Caco-2 (cell line): Measurements from ENCODE around the gene PNPLA1. TPM values are rescaled to one million over a fixed set of nuclear protein-coding genes. Genes with fewer than 3 reads are reported as not detected.

Source experiments
- BruUV-seq: library from RNA; stranded (reverse); fragments of 400-500 nt; replicated peaks from 2 replicates; lab custom pipeline; 2021; lab: Mats Ljungman, UMichigan
- CTCF ChIA-PET: fragments of 300-600 bp; sonication (Branson Sonifier 250); formaldehyde crosslinking; loops from one replicate; lab custom pipeline; 2022; ENCODE audit warnings: antibody characterized with exemption; lab: Charles Lee
- POLR2A ChIA-PET: fragments of 300-600 bp; sonication (Branson Sonifier 250); formaldehyde crosslinking; loops from one replicate; lab custom pipeline; 2022; ENCODE audit warnings: antibody characterized with exemption; lab: Charles Lee
- DNase-seq, 2 experiments: peaks; one replicate each; pipeline versions ENCODE4 v3.0.0 to v3.0.0-alpha.2; 2020 to 2022
- H3K27me3 ChIP-seq: replicated peaks from 2 replicates; pipeline ENCODE4 v1.6.0; 2011; ENCODE audit warnings: low read length; ENCODE audit not compliant: control insufficient read depth, insufficient read depth
- H3K36me3 ChIP-seq: 2 replicates; pipeline ENCODE4 v1.5.1; 2011; ENCODE audit warnings: low read length; ENCODE audit not compliant: control insufficient read depth, insufficient read depth
- H3K4me1 ChIP-seq: fragments of 250-450 bp; sonication (Bioruptor Pico); 2 replicates; pipeline ENCODE4 v1.5.1; 2020; ENCODE audit warnings: mild to moderate bottlenecking
- H3K4me3 ChIP-seq: 2 replicates; pipeline ENCODE4 v1.5.1; 2011; ENCODE audit warnings: low read depth, mild to moderate bottlenecking, control low read depth, low read length
- H3K9me3 ChIP-seq: fragments of 250-450 bp; sonication (Bioruptor Pico); 2 replicates; pipeline ENCODE4 v1.5.1; 2020; ENCODE audit warnings: mild to moderate bottlenecking, moderate library complexity
- H3K27ac Mint-ChIP-seq: one replicate; pipeline ENCODE4 v1.8.0; 2022; ENCODE audit warnings: mixed read lengths; ENCODE audit not compliant: unreplicated experiment
- H3K27me3 Mint-ChIP-seq: one replicate; pipeline ENCODE4 v1.8.0; 2022; ENCODE audit warnings: mixed read lengths; ENCODE audit not compliant: insufficient read depth, unreplicated experiment
- H3K36me3 Mint-ChIP-seq: one replicate; pipeline ENCODE4 v1.8.0; 2022; ENCODE audit warnings: mild to moderate bottlenecking, mixed read lengths; ENCODE audit not compliant: insufficient read depth, unreplicated experiment
- H3K4me1 Mint-ChIP-seq: one replicate; pipeline ENCODE4 v1.8.0; 2022; ENCODE audit warnings: low read depth, mixed read lengths; ENCODE audit not compliant: unreplicated experiment
- H3K4me3 Mint-ChIP-seq: one replicate; pipeline ENCODE4 v1.8.0; 2022; ENCODE audit warnings: mild to moderate bottlenecking, moderate library complexity, mixed read lengths; ENCODE audit not compliant: unreplicated experiment
- H3K9me3 Mint-ChIP-seq: one replicate; pipeline ENCODE4 v1.8.0; 2022; ENCODE audit warnings: mixed read lengths; ENCODE audit not compliant: unreplicated experiment
- CTCF ChIP-seq, 2 experiments: fragments of 200-600 bp in 1 of 2; IDR thresholded peaks; 1 replicate in 1 of 2; 2 replicates in 1 of 2; pipeline versions ENCODE4 v1.5.1 to v1.8.0; 2011 to 2022; ENCODE audit warnings: antibody characterized with exemption in 1 of 2, control low read depth in 1 of 2, inconsistent platforms in 1 of 2, low read depth in 1 of 2, low read length in 1 of 2, mild to moderate bottlenecking in 1 of 2, moderate library complexity in 1 of 2; ENCODE audit not compliant: insufficient read depth in 1 of 2, severe bottlenecking in 1 of 2, unreplicated experiment in 1 of 2
- intact Hi-C: fragments of 100-400 bp; cut with micrococcal nuclease; formaldehyde crosslinking; loops from one replicate; pipeline ENCODE4 v1.10.0; 2022; ENCODE audit not compliant: unreplicated experiment
- total RNA-seq: library from RNA; stranded (reverse); gene quantifications from 2 replicates; pipeline ENCODE4 v1.2.3, GENCODE V29; 2022

Gene PNPLA1
- total RNA-seq, 1 experiment from 2014 or later, result 0.25 TPM

- no TSS peak for BruUV-seq
- H3K4me1 ChIP-seq, result peaks cover 10% of the 10 kb centered on the region; the same call in 1 of the 2 replicates
- no peak for TF ChIP-seq CTCF (IDR thresholded peaks at IDR 0.05; ENCODE audit: insufficient read depth in 1 of 2, low read depth in 1 of 2, low read length in 1 of 2, severe bottlenecking in 1 of 2, unreplicated experiment in 1 of 2)
- no peaks in the 10 kb centered on the region for H3K9me3 ChIP-seq
- peaks cover 5% of the 10 kb centered on the region for H3K36me3 Mint-ChIP-seq
- CTCF ChIA-PET, result no interaction called here
- no peaks in the 10 kb centered on the region for H3K27me3 ChIP-seq
- H3K9me3 Mint-ChIP-seq, result no peaks in the 10 kb centered on the region
- no peaks in the 10 kb centered on the region for H3K36me3 ChIP-seq
- intact Hi-C loops, result no loop called here
- no peak overlapping the region for H3K27ac Mint-ChIP-seq
- peaks cover 9% of the 10 kb centered on the region for H3K4me1 Mint-ChIP-seq
- H3K4me3 Mint-ChIP-seq, result no peak overlapping the region
- POLR2A ChIA-PET, result no interaction called here
- H3K4me3 ChIP-seq, result no peak overlapping the region
- H3K27me3 Mint-ChIP-seq, result no peaks in the 10 kb centered on the region
- no peak for DNase-seq
Measured at GRCh38 chr6:36323062-36323461, 53.2 kb downstream of the PNPLA1 start.

- H3K9me3 Mint-ChIP-seq, result no peaks in the 10 kb centered on the region
- no peak for TF ChIP-seq CTCF (IDR thresholded peaks at IDR 0.05; ENCODE audit: insufficient read depth in 1 of 2, low read depth in 1 of 2, low read length in 1 of 2, severe bottlenecking in 1 of 2, unreplicated experiment in 1 of 2)
- H3K36me3 Mint-ChIP-seq, result peaks cover 5% of the 10 kb centered on the region
- H3K27me3 Mint-ChIP-seq, result no peaks in the 10 kb centered on the region
- Histone ChIP-seq H3K4me1 (peaks cover 10% of the 10 kb centered on the region; the same call in 1 of the 2 replicates), H3K9me3 (no peaks in the 10 kb centered on the region), H3K4me3 (no peak overlapping the region), H3K27me3 (no peaks in the 10 kb centered on the region), H3K36me3 (no peaks in the 10 kb centered on the region)
- ChIA-PET CTCF (no interaction called here), POLR2A (interaction anchor here (0.6 kb wide), 1 partner anchor 273 kb away, joined by 4 read pairs; no protein-coding TSS in a partner anchor)
- no peak overlapping the region for H3K4me3 Mint-ChIP-seq
- H3K4me1 Mint-ChIP-seq, result peaks cover 9% of the 10 kb centered on the region
- intact Hi-C loops, result no loop called here
- BruUV-seq, result no TSS peak
- DNase-seq, result no peak
- no peak overlapping the region for H3K27ac Mint-ChIP-seq
Measured at GRCh38 chr6:36324191-36324590, 54.3 kb downstream of the PNPLA1 start.

DNA sequence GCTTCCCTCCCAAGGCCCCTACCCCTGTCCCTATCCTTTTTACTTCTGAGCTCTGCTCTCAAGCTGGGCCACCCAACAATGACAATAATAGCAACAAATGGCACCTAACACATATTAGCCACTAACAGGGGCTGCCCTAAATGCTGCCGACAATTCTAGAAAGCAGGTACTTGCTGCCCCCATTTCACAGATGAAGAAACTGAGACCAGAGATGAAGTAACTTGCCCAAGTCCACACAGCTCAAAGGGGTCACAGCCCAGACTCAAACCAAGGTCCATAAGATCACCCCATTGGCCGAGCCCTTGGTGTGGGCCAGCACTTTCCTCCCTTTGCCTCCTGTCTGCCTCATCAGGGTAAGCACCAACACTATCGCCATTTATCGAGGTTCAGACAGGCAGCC is 54.9 kb downstream of the PNPLA1 start:
- no peaks in the 10 kb centered on the region for H3K9me3 ChIP-seq
- no peaks in the 10 kb centered on the region for H3K9me3 Mint-ChIP-seq
- no peaks in the 10 kb centered on the region for H3K27me3 Mint-ChIP-seq
- intact Hi-C loops, result no loop called here
- DNase-seq, result no peak
- no TSS peak for BruUV-seq
- H3K4me3 ChIP-seq, result no peak overlapping the region
- H3K27ac Mint-ChIP-seq, result no peak overlapping the region
- peaks cover 9% of the 10 kb centered on the region for H3K4me1 Mint-ChIP-seq
- CTCF ChIA-PET, result no interaction called here
- H3K36me3 Mint-ChIP-seq, result peaks cover 5% of the 10 kb centered on the region
- no peak for TF ChIP-seq CTCF (IDR thresholded peaks at IDR 0.05; ENCODE audit: insufficient read depth in 1 of 2, low read depth in 1 of 2, low read length in 1 of 2, severe bottlenecking in 1 of 2, unreplicated experiment in 1 of 2)
- H3K4me3 Mint-ChIP-seq, result no peak overlapping the region
- POLR2A ChIA-PET, result interaction anchor here (0.6 kb wide), 1 partner anchor 273 kb away, joined by 4 read pairs; no protein-coding TSS in a partner anchor
- H3K27me3 ChIP-seq, result no peaks in the 10 kb centered on the region
- H3K36me3 ChIP-seq, result no peaks in the 10 kb centered on the region
- peaks cover 10% of the 10 kb centered on the region; the same call in 1 of the 2 replicates for H3K4me1 ChIP-seq
